Stimulated activated effector memory CD8-positive, alpha-beta T cell treated with anti-CD3 and anti-CD28 coated beads, Interleukin-12 subunit alpha, Interleukin-12 subunit beta, amount 100 ng/mL, for 72 hours (primary cell): ENCODE data around the gene DCAF6.
"Not testable (repeated sequence)": the region's sequence is repeated elsewhere in the genome, so short reads cannot be mapped to it uniquely, and the experiment has no call there.

Source experiments
- ATAC-seq: fragments of 150-1000 bp; cut with Tn5 transposase; 2 replicates; pipeline ENCODE4 v1.10.0; 2021
- DNase-seq, 2 donors: peaks; one replicate each; pipeline ENCODE4 v3.0.0; 2021 to 2022; ENCODE audit warnings: low spot score in 2 of 2
- H3K27ac Mint-ChIP-seq: one replicate; pipeline ENCODE4 v1.8.0; 2022; ENCODE audit warnings: mild to moderate bottlenecking, mixed read lengths
- H3K36me3 Mint-ChIP-seq: one replicate; pipeline ENCODE4 v1.8.0; 2022; ENCODE audit warnings: mild to moderate bottlenecking, mixed read lengths
- H3K4me1 Mint-ChIP-seq: one replicate; pipeline ENCODE4 v1.8.0; 2022; ENCODE audit warnings: mixed read lengths
- H3K4me3 Mint-ChIP-seq: one replicate; pipeline ENCODE4 v1.8.0; 2022; ENCODE audit warnings: mild to moderate bottlenecking, mixed read lengths
- H3K9me3 Mint-ChIP-seq: one replicate; pipeline ENCODE4 v1.8.0; 2022; ENCODE audit warnings: mixed read lengths

Gene DCAF6, protein sequence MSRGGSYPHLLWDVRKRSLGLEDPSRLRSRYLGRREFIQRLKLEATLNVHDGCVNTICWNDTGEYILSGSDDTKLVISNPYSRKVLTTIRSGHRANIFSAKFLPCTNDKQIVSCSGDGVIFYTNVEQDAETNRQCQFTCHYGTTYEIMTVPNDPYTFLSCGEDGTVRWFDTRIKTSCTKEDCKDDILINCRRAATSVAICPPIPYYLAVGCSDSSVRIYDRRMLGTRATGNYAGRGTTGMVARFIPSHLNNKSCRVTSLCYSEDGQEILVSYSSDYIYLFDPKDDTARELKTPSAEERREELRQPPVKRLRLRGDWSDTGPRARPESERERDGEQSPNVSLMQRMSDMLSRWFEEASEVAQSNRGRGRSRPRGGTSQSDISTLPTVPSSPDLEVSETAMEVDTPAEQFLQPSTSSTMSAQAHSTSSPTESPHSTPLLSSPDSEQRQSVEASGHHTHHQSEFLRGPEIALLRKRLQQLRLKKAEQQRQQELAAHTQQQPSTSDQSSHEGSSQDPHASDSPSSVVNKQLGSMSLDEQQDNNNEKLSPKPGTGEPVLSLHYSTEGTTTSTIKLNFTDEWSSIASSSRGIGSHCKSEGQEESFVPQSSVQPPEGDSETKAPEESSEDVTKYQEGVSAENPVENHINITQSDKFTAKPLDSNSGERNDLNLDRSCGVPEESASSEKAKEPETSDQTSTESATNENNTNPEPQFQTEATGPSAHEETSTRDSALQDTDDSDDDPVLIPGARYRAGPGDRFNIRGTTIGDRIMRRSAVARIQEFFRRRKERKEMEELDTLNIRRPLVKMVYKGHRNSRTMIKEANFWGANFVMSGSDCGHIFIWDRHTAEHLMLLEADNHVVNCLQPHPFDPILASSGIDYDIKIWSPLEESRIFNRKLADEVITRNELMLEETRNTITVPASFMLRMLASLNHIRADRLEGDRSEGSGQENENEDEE

DNA sequence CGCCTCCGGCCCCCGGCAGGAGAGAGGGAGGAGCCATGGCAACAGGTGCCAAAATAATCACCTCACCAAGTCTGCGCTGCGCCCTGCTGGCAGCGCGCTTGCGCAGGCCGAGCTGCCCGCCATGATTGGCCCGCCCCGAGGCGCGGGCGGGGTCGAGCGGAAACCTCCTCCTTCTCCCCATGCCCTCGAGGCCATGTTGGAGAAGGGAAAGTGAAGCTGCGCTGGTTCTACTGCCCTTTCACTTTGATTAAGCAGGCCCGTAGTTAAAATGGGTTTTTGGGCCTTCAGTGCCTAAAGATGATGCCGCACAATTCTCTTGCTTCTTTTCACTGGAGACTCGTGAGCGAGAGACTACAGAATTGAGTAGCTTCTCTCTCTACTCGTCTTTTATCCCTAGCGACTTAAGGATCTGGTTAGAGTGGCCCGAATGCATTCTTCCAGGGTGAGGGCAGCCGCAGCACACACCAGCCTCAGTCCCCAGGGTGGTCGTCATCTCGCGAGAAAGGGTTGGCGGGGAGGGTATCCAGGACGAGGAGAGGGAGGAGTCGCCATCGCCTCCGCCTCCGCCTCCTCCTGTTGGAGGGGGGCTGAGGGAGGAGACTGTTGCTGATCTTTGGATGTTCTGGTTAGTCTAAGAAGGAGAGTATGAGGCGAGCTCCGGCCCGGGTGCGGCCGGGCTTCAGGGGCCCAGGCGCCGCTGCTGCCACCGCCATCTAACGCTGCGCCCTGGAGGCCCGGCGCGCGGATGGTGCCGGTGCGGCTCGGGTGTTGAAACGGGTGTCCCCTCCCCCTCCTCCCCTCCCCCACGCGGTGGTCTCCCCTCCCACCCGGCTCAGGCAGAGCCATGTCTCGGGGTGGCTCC lies at the start of gene DCAF6:
TSS of gene DCAF6 (plus strand) at position 616 of the 862 bp plus-strand sequence. CDS start at position 845, 229 bp downstream.
- peaks cover 24% of the 10 kb centered on the region for H3K36me3 Mint-ChIP-seq
- H3K4me1 Mint-ChIP-seq, result peaks cover 25% of the 10 kb centered on the region
- H3K4me3 Mint-ChIP-seq, result peak within 1 kb of the TSS; percentile 80
- ATAC-seq (peak; percentile 89), DNase-seq (peak; percentile 90 to 96)
- no peaks in the 10 kb centered on the region for H3K9me3 Mint-ChIP-seq
- peak within 1 kb of the TSS; percentile 93 for H3K27ac Mint-ChIP-seq

DNA sequence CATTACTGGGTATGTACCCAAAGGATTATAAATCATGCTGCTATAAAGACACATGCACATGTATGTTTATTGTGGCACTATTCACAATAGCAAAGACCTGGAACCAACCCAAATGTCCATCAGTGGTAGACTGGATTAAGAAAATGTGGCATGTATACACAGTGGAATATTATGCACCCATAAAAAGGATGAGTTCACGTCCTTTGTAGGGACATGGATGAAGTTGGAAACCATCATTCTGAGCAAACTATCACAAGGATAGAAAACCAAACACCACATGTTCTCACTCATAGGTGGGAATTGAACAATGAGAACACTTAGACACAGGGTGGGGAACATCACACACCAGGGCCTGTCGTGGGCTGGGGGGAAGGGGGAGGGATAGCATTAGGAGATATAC lies 49.3 kb upstream of the DCAF6 start:
- not testable (repeated sequence) for H3K4me3 Mint-ChIP-seq, H3K36me3 Mint-ChIP-seq, H3K4me1 Mint-ChIP-seq, ATAC-seq, H3K27ac Mint-ChIP-seq, DNase-seq, H3K9me3 Mint-ChIP-seq

DNA sequence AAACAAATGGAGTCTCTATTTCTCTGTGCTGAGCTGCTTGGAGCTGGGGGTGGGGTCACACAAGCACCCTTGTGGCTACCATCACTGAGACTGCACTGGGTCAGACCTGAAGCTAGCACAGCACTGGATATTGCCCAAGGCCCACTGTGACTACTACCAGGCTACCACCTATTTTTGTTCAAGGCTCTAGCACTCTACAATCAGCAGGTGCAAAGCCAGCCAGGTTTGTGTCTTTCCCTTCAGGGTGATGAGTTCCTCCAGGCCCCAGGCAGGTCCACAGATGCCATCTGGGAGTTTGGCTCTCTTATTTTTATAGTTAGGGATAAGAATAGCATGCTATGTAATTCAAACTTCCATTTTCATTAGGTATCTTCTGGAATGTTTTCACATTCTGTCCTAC lies 46.1 kb upstream of the DCAF6 start:
- DNase-seq, result no peak
- no peaks in the 10 kb centered on the region for H3K9me3 Mint-ChIP-seq
- H3K27ac Mint-ChIP-seq, result no peak overlapping the region
- ATAC-seq, result no peak
- H3K4me3 Mint-ChIP-seq, result no peak overlapping the region
- no peaks in the 10 kb centered on the region for H3K4me1 Mint-ChIP-seq
- H3K36me3 Mint-ChIP-seq, result no peaks in the 10 kb centered on the region

DNA sequence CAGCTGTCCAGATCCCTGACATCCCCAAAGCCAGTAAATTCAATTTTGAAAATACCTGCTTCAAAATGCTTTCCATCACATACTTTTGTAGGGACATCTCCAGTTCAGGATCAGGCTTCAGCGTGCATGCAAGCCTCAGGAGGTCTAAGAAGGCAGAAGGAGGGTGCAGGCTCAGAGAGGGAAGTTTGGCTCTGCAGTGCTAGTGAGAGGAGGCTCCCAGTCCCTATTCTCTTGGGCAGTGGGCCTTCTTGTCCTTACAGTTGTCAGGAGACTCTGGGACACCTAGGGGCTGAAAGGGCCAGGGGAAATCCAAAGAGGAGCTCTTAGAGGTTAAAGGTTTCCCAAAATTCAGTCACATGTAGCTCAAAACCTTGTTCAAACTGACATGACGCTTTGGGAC lies 42.7 kb upstream of the DCAF6 start:
- Mint-ChIP-seq H3K4me1 (no peaks in the 10 kb centered on the region), H3K27ac (no peak overlapping the region), H3K36me3 (no peaks in the 10 kb centered on the region), H3K9me3 (no peaks in the 10 kb centered on the region), H3K4me3 (no peak overlapping the region)
- ATAC-seq, result no peak
- no peak for DNase-seq

DNA sequence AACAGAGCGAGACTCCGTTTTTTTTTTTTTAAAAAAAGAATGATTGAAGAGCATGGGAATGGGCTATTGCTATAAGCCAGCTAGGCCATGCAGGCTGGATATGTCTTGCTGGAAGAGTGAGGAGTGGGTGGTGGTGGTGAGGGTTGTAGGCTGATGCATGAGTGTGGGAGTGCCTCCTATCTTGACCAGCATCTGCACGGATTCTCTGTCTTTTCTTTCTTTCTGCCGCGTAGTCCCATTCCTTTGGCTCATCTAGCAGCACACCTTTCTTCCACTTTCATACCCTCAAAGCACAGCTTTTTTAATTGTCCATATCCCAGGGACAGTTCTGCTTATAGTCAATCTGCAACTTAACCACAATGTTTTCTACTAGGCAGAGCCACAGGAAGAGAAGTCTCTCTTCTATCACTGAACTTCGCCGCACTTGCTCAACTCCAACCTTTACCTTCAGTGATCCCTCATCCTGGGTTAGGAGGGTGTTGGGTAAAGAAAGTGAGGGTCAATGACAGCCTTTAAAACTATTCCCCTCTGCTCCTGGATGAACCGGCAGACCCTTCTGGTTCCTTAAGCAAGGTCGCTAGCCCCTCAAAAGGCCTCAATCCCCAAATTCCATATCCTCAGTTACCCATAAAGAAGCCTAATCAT lies 37.8 kb upstream of the DCAF6 start:
- Mint-ChIP-seq H3K27ac (no peak overlapping the region), H3K4me3 (no peak overlapping the region), H3K4me1 (no peaks in the 10 kb centered on the region), H3K9me3 (no peaks in the 10 kb centered on the region), H3K36me3 (no peaks in the 10 kb centered on the region)
- ATAC-seq (no peak), DNase-seq (no peak)

DNA sequence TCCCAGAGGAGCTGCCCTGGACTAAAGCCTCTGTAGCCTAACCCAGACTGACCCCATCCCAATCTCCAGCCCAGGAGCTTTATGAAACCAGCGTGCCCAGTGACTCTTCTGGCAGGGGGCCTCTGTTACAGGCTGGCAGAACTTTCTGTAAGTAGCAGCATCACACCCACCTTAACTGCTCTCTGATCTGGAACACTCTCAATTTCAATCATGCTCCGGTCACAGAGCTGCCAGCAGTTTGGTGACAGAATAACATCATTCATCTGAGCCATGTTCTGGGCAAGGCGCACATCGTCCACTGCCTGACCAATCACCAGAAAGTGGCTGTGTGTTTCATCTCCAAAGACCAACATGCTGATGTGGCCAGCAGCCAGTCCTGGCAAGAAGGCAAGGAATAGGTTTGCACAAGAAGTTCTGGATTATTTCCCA lies 37.2 kb upstream of the DCAF6 start:
- no peak overlapping the region for H3K27ac Mint-ChIP-seq
- no peaks in the 10 kb centered on the region for H3K9me3 Mint-ChIP-seq
- no peak for DNase-seq

DNA sequence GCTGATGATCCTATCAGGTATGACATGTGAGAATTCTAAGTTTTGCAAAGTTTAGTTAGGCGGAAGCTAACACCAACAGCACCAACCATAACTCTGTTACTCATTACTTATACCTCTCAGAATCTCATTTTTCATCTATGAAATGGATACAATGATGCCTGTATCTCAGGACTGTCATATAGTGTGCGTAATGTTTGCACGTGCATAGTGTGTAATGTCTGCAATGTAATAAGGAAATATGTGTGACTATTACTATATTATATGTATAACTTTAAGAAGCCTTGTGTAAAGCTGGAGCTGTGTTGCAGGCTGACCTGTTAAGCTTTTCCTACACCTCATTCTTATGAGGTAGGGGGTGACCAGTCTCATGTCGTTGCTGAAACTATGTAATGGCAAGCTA lies 35.6 kb upstream of the DCAF6 start:
- no peaks in the 10 kb centered on the region for H3K36me3 Mint-ChIP-seq
- no peak overlapping the region for H3K27ac Mint-ChIP-seq
- no peaks in the 10 kb centered on the region for H3K9me3 Mint-ChIP-seq
- H3K4me1 Mint-ChIP-seq, result no peaks in the 10 kb centered on the region
- H3K4me3 Mint-ChIP-seq, result no peak overlapping the region
- ATAC-seq (no peak), DNase-seq (no peak)

More for the DNA sequence above, 37.2 kb upstream of the DCAF6 start:
- peak; percentile 55 for ATAC-seq
- no peaks in the 10 kb centered on the region for H3K36me3 Mint-ChIP-seq
- H3K4me3 Mint-ChIP-seq, result no peak overlapping the region
- H3K4me1 Mint-ChIP-seq, result no peaks in the 10 kb centered on the region

DNA sequence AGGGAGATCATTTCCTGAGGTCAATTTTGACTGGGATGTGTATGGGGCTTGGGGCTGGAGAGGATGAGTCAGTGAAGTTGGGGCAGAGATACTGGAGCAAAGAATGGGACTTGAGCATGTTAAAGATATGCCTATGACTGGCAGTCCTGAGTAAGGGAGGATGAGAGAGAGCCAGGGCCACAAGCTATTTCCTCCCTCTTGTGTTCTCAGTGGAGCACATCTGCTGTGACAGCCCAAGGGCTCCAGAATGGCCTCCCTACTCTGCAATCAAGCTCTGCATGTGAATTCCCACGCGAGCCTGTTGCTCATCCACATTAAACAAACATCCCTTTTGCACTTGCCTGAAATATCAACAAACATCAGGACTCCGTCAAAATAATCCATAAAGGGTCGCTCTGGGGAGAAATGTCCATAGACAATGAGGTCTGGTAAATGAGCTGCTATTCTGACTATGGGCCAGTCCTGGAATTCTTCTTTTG lies 31.8 kb upstream of the DCAF6 start:
- no peak overlapping the region for H3K27ac Mint-ChIP-seq
- ATAC-seq, result no peak
- DNase-seq, result no peak
- no peak overlapping the region for H3K4me3 Mint-ChIP-seq
- no peaks in the 10 kb centered on the region for H3K4me1 Mint-ChIP-seq
- H3K36me3 Mint-ChIP-seq, result no peaks in the 10 kb centered on the region
- H3K9me3 Mint-ChIP-seq, result no peaks in the 10 kb centered on the region

DNA sequence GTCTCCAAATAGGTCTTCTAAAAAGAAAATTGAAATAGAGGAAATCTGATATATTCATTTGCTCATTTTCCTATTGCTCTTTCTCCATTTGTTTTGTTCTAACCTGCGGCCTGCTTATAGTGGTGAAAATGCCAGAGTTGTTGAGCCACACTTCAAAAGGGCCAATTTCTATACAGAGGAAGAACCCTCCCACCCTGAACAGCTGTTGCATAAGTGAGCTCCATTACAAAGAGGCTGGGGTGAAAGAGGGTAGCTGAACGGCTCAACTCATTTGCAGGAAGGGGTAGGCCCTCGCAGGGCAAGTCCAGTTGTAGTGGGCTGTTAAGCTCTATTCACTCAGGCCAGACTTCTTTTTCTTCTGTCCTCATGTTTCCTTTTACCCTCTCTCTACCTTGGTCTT lies 31.3 kb upstream of the DCAF6 start:
- Mint-ChIP-seq H3K27ac (no peak overlapping the region), H3K36me3 (no peaks in the 10 kb centered on the region), H3K4me1 (no peaks in the 10 kb centered on the region), H3K4me3 (no peak overlapping the region), H3K9me3 (peaks cover 3% of the 10 kb centered on the region)
- DNase-seq (no peak), ATAC-seq (no peak)

DNA sequence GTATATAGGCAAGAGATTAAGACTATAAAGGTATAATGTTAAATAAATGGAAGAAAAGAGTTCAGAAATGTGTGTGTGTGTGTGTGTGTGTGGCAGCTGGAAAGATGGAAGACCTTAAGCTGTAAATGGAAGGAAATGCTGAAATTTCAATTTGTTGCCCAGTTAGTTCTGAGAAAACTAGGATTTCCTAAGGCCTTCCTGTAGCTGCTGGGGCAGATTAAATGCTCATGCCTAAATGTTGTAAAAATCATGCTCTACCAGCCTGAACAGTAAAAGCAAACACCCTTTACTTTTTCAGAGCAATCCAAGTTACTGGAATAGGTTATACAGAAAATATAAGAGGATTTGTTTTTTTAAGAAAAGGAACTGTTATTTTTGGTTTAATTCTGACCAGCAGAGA lies 30.8 kb upstream of the DCAF6 start:
- H3K4me1 Mint-ChIP-seq, result no peaks in the 10 kb centered on the region
- H3K4me3 Mint-ChIP-seq, result no peak overlapping the region
- no peak overlapping the region for H3K27ac Mint-ChIP-seq
- H3K9me3 Mint-ChIP-seq, result peaks cover 4% of the 10 kb centered on the region
- DNase-seq (no peak), ATAC-seq (no peak)
- no peaks in the 10 kb centered on the region for H3K36me3 Mint-ChIP-seq

DNA sequence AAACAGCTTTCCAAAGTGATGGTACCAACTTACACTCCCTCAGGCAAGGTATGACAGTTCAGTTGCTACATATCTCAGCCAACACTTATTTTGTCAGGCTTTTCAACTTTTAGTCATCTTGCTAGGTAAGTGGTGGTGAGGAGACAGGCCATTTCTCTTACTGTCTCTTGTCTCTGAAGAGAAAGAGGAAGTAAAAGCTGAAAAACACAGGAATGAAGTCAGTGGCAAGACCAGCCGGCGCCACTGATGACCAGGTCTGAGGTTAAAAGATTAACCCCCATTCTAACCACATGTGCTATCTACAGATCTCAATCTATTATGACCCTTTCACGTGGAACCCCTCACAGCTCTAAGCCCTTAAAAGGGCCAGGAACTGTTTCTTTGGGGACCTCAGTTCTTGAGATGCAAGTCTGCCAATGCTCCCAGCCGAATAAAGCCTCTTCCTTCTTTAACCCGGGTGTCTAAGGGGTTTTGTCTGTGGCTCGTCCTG lies 26.7 kb upstream of the DCAF6 start:
- Mint-ChIP-seq H3K9me3 (peaks cover 4% of the 10 kb centered on the region), H3K36me3 (no peaks in the 10 kb centered on the region), H3K4me1 (no peaks in the 10 kb centered on the region), H3K4me3 (no peak overlapping the region), H3K27ac (no peak overlapping the region)
- DNase-seq (no peak), ATAC-seq (peak; percentile 48)

DNA sequence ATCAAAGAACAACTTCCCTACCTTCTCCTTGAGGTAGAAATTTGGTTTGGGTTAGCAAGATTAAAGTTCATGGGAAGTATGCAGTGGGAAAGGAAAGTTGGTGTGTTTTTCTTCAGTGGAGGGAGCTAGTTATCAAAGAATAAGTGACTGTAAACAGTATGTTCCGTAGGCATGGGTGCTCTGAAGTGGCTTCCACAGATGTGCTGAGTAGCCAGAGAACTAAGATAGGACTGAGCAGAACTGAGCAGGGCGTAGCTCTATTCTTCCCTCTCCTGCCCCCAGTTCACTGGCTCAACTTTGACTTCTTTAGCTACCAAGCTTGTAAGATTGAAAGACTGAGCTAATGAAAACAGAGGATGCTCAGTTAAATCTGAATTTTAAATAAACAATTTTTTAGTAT lies 26.0 kb upstream of the DCAF6 start:
- H3K9me3 Mint-ChIP-seq, result peaks cover 4% of the 10 kb centered on the region
- H3K36me3 Mint-ChIP-seq, result no peaks in the 10 kb centered on the region
- H3K27ac Mint-ChIP-seq, result no peak overlapping the region
- no peak for DNase-seq
- ATAC-seq, result no peak
- no peak overlapping the region for H3K4me3 Mint-ChIP-seq
- H3K4me1 Mint-ChIP-seq, result no peaks in the 10 kb centered on the region

DNA sequence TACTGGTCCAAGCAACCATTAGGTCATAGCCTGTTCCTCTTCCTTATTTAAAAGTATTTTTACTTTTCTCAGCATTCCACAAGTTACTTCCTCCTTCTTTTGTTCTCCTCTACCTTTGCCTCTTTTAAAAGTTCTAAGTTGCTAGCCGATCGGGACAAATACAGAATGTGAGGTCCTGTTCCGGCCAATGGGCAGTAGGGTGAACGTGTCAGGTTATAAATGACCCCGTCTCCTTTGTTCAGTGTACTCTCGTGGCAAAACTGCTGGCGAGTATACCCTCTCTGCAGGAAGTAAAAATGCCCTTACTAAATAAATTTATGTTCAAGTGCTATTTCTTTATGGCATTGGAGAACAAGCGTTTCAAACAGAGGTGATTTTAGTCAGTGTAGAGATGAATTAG lies 25.1 kb upstream of the DCAF6 start:
- Mint-ChIP-seq H3K9me3 (peaks cover 4% of the 10 kb centered on the region), H3K36me3 (peaks cover 6% of the 10 kb centered on the region), H3K4me3 (no peak overlapping the region), H3K27ac (no peak overlapping the region), H3K4me1 (no peaks in the 10 kb centered on the region)
- no peak for DNase-seq
- no peak for ATAC-seq

DNA sequence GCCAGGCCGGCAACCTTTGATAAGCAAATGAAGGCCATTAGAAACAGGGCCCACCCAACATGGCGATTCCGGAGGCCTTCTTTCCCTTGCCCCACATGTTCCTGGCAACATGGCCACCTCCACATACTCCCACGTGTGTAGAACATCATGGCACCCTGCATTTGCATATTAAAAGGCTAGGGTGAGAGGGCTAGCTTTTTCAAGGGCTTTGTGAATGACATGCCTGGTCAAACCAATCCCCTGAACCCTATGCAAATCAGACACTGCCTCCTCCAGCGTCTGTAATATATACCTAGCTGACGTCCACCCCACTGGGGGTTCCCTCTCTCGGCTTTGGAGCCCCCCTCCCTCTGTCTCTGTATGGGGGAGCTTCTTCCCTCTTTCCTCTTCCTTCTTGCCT lies 24.2 kb upstream of the DCAF6 start:
- peaks cover 4% of the 10 kb centered on the region for H3K9me3 Mint-ChIP-seq
- H3K27ac Mint-ChIP-seq, result no peak overlapping the region
- DNase-seq, result no peak
- peaks cover 15% of the 10 kb centered on the region for H3K36me3 Mint-ChIP-seq
- no peaks in the 10 kb centered on the region for H3K4me1 Mint-ChIP-seq
- H3K4me3 Mint-ChIP-seq, result no peak overlapping the region
- no peak for ATAC-seq
